GM19463 (cell line): Measurements from ENCODE around the gene IL11RA.

ENCODE experiments used
- ATAC-seq: cut with Tn5 transposase; IDR thresholded peaks from one replicate; pipeline ENCODE4 v1.9.1; 2021; ENCODE audit warnings: mild to moderate bottlenecking, moderate library complexity; ENCODE audit not compliant: unreplicated experiment

The IL11RA gene

GRCh38 chr9:34652602-34653000 lies 616 bp downstream of the IL11RA start:
- no peak for ATAC-seq

DNA sequence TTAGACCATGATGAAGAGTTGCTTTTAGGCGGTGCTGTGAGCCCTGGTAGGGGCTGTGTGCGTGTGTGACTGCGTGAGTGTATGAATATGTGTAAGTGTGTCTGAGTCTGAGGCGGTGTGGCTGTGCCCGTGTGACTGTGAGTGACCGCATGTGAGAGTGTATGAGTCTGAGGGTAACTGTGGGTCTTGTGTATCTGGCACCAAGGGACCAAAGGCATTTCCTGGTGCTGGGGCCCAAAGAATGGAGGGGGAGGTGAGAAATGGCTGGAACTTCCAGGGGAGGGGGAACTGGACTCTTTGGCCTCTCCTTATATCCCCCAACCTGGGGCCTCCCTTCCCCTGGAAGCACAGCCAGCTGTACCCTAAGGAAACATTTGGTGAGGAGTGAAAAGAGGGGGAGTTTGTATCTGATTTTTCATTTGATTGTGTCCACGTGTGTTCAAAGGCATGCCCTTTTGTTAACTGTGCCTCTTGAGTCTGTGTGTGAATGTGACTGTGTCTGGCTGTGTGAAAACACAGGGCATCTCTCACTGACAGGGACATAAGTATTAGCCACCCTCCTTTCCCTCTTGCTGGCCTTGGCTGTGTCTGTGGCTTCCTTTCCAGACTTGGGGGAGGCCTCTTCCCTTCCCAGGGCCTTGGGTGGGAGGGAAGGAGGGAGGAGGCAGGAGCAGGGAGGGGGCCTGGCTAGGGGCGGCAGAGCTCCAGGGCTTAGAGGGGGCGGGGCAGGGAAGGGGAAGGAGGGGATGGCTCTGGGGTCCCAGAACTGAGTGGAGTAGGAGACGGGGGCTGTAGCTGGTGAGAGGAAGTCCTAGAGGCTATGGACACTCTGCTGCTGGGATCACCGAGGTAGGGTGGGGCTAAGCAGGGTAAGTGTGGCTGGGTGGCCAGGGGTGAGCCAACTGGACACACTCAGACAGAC lies 1.4 kb downstream of the IL11RA start:
- no peak for ATAC-seq

DNA sequence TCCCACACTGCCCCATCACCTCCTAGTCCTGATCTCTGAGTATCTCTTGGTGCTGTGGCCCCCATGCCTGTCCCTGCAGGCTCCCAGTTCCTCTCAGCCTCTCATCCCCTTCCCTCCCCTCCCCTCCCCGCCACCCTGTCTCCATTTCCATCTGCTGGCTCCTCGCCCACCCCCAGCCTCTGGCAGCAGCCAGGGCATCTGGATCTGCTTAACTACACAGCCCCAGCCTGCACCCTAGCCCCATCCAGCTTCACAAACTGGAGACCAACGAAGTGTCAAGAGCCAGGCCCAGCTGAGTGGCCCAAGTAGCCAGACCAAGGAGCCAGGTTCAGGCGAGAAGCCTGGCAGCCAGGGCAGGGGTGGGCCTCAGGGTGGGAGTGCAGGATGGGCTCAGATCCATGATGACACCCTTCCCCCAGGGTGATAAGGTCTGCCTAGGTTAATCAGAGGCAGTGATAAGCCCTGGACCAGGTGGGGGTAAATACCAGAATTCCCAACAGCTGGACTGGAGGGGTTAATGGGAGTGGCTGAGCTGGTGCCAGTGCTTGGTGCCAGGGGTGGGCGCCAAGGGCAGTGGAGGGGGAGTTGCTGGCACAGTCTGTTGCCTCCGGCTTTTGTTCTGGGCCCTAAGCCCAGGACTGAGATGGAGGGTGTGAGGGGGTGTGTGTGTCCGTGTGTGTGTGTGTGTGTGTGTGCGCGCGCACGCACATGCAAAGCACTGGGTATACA lies 2.5 kb downstream of the IL11RA start:
- ATAC-seq = no peak

DNA sequence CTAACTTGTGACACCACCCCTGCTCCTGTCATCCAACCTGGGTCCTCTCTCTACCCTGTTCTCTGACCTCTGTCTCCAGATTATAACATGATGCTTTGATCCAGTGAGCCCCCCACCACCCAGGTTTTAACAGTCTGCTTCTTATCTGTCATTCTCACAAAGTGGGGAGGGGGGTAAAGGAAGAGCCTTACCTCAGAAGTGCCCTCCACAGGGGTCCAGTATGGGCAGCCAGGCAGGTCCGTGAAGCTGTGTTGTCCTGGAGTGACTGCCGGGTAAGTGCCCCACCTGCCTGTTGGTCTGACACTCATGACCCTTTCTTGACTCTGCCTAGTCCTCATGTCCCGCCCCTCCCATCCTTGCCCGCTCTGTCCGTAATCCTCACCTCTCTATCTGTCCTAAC lies 3.4 kb downstream of the IL11RA start:
- ATAC-seq = no peak

DNA sequence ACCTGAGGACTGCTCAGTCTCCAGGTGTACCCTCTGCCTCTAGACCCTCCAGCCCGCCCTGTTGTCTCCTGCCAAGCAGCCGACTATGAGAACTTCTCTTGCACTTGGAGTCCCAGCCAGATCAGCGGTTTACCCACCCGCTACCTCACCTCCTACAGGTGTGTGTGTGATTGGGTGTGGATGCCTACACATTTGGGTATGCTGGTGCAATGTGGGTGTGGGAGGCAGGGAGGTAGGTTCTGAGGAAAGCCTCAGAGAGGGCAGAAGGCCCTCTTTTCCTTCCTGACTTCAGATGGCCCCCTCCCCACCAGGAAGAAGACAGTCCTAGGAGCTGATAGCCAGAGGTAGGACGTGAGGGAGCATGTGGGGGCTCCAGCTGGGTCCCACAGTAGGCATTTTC lies 5.0 kb downstream of the IL11RA start:
- ATAC-seq = no peak

DNA sequence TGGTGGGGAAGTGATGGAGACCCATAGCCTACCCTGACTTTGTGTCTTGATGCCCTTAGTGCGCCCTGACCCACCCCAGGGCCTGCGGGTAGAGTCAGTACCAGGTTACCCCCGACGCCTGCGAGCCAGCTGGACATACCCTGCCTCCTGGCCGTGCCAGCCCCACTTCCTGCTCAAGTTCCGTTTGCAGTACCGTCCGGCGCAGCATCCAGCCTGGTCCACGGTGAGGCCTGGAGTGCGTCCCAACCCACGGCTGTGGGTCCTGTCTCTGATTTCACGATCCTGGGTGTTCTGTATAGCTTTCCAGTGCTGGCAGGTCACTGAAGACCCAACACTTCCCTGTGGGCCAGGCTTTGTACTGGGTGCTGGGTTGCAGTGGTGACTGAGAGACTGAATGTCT lies 6.5 kb downstream of the IL11RA start:
- no peak for ATAC-seq

DNA sequence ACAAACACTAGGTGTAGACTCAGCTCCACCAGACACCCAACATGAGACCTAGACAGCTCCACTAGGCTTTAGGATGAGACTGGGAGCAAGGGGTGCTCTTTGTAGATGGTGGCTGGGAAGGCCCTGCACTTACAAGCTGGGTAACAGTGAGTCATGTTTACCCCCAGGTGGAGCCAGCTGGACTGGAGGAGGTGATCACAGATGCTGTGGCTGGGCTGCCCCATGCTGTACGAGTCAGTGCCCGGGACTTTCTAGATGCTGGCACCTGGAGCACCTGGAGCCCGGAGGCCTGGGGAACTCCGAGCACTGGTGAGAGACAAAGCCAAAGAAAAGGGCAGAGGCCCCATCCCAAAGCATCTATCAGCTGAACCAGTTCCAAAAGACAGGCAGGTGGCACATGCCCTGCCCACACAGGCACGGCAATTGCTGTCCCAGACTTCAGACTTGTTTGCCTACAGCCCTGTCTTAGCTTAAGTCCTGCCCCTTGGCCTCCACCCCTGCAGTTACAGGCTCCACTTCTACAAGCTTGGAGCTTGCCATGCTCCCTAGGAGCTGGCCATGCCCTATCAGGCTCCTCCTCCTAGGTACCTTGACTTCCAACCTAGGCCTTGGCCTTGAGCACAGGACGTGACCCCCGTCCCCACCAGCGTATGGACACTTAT lies 7.7 kb downstream of the IL11RA start:
- no peak for ATAC-seq

- ATAC-seq = no peak
These were observed 10.7 kb downstream of the IL11RA start, which contains the start of gene CCL27 for GRCh38 chr9:34662526-34663302. CCL27 (minus strand) TSS chr9:34662657; CDS start chr9:34662633, 24 bp downstream.

DNA sequence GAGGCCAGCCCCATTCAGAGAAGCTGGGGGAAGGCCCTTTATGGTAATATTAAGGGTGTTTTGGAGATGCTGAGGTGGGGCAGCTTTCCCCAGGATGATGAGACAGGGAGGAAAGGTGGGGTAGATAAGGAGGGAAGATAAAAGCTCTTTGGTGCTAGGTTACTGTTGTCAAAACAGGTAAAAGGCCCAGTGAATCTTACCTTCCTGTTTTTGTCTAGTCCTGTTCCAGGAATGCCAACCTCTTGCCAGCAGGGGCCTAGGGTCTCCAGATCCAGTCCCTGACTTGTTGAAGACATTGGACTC lies 11.3 kb downstream of the IL11RA start:
- no peak for ATAC-seq

- ATAC-seq = peak; percentile 57
These were observed 12.5 kb downstream of the IL11RA start for GRCh38 chr9:34664281-34665066.

DNA sequence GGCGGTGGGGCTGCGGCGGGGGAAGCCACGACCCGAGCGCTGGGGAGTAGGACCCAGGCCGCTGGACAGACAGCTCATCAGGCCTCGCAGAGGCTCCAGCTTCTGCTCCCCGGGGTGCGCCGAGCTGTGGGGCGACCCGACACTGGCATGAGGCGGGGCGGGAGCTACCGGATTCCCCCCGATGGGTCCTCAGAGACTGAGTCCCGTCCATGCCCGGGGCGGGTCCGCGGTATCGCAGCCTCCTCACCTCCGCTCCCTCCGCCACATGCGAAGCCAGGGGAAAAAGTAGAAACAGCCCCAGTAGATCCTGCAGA lies 13.0 kb downstream of the IL11RA start:
- peak; percentile 14 for ATAC-seq

DNA sequence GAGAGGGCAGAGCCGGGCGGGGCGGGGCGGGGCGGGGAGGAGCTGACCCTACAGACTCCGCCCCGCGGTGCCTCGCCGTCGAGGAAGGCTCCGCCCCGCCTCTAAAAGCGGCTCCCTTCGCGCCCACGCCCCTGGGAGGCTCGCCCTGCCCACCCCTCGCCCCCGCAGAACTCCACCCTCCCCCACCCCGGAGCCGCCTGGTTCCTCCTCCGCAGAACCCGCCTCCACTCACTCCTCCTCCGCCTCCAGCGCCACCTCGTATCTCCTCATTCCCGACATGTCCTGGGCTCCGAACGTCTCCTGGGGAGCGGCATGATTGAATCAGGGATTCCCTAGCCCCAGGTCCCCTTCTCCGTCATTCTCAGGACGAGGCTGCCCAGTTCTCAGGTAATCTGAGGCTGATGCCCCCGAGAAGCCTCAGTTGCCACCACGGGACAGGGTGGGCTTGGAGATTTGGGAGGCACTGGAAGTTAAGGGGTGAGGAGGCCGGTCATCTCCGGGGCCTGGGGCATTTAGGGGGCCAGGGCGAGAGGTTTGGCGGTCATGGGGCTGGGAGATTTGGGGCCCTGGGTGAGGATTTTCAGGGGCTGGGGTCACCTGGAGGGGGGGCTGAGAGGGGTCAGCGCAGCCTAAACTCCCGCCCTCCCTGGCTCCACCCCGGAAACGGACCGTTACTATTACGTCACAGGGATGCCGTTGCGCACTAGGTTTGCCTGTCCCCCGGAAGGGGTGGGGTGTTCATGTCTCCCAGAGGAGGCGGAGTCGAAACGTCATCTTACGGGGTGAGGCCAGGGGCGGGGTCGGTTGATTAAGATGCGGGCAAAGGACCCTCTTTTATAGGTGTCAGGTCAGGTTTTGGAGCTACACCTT lies 13.6 kb downstream of the IL11RA start:
- peak; percentile 78 for ATAC-seq

- no peak for ATAC-seq
These were observed 18.0 kb downstream of the IL11RA start for GRCh38 chr9:34669809-34670562.

GRCh38 chr9:34671307-34671706 lies 19.3 kb downstream of the IL11RA start:
- no peak for ATAC-seq

GRCh38 chr9:34674440-34674839 lies 22.5 kb downstream of the IL11RA start:
- ATAC-seq = no peak

DNA sequence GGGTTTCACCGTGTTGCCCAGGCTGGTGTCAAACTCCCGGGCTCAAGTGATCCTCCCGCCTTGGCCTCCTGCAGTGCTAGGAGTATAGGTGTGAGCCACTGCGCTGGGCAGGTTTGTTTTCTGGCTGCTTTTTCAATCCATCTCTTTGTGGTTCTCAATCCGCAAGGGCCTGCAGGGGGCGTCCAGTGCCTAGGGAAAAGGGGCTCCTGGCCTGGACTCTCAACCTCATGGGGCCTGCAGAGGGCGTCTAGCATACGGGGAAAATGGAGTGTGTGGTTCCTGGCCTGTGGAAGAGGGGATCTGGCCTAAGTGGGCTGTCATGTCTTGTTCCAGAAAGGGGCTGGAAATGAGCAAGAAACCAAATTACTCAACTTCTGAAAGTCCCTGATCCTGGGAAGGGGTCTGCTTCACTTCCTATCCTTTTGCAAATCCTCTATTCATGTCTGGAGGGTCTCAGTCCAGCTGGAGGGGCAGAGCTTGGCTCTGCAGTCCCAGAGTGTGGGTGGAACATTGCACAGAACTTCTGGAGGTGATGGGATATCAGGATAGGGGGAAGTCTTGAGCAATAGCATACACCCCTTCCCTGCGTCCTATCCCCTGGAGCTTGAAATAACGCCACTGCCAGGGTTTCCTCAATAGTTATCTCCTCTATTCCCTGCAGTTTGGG lies 23.2 kb downstream of the IL11RA start:
- ATAC-seq = no peak

- ATAC-seq = no peak
These were observed 23.9 kb downstream of the IL11RA start for GRCh38 chr9:34675869-34676268.

DNA sequence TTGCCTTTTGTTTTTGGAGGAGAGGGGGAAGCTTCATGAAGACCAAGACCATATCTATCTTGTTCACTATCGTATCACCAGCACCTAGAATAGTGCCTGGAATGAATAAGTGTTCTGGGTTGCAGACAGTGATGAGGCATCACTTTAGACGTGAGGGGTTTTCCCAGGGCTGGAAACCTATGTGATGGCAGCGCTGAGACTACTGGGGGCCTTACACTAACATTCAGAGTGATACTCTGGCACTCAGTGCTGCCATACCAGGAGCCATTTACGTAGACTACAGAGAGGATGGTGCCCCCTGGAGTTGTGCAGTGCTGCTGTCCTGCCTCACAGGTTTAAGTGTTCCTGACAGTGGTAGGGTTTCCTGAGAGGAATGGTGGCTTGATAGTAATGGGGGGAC lies 32.2 kb downstream of the IL11RA start:
- ATAC-seq = no peak
